IMR-90 (cell line): ENCODE data around the gene CBX8. TPM values are rescaled to one million over a fixed set of nuclear protein-coding genes. Genes with fewer than 3 reads are reported as not detected.

Experiments used
- ATAC-seq: fragments of 200-7000 bp; cut with Tn5 transposase; 2 replicates; pipeline ENCODE4 v1.9.1; 2020; ENCODE audit warnings: low read depth, mild to moderate bottlenecking, moderate library complexity
- BruUV-seq: library from RNA; stranded (reverse); fragments of 400-500 nt; replicated peaks from 2 replicates; lab custom pipeline; 2021; lab: Mats Ljungman, UMichigan
- CTCF ChIA-PET: fragments of 300-600 bp; formaldehyde crosslinking; extraction: SDS; loops from one replicate; lab custom pipeline; 2021; ENCODE audit warnings: antibody characterized with exemption; lab: Yijun Ruan, JAX
- POLR2A ChIA-PET: fragments of 300-600 bp; sonication (Branson Sonifier 250); formaldehyde crosslinking; loops from one replicate; lab custom pipeline; 2022; ENCODE audit warnings: antibody characterized with exemption; ENCODE audit not compliant: unreplicated experiment; lab: Charles Lee
- DNase-seq: peaks from one replicate; pipeline ENCODE4 v3.0.0; 2013
- H2AFZ ChIP-seq: replicated peaks from 2 replicates; pipeline ENCODE3; 2013; ENCODE audit warnings: low read length, mild to moderate bottlenecking; ENCODE audit not compliant: poor library complexity
- H2AK5ac ChIP-seq: 2 replicates; pipeline ENCODE4 v1.6.1; 2013; ENCODE audit warnings: low read depth, low read length, inconsistent platforms
- H2AK9ac ChIP-seq: replicated peaks from 2 replicates; pipeline ENCODE3; 2013; ENCODE audit warnings: mild to moderate bottlenecking, low read depth, low read length, moderate library complexity; ENCODE audit not compliant: poor library complexity
- H2BK120ac ChIP-seq: 2 replicates; pipeline ENCODE4 v1.6.1; 2013; ENCODE audit warnings: low read depth, low read length, inconsistent platforms
- H2BK15ac ChIP-seq: 3 replicates; pipeline ENCODE4 v1.6.1; 2013; ENCODE audit warnings: low read depth, low read length, inconsistent platforms
- H2BK20ac ChIP-seq: 2 replicates; pipeline ENCODE4 v1.6.1; 2013; ENCODE audit warnings: low read depth, mild to moderate bottlenecking, inconsistent platforms, low read length, moderate library complexity
- H2BK5ac ChIP-seq: 2 replicates; pipeline ENCODE4 v1.6.1; 2013; ENCODE audit warnings: mild to moderate bottlenecking, low read depth, low read length, inconsistent platforms; ENCODE audit not compliant: poor library complexity, severe bottlenecking
- H3K14ac ChIP-seq: replicated peaks from 2 replicates; pipeline ENCODE4 v1.6.1; 2013; ENCODE audit warnings: low read depth, low read length, inconsistent platforms
- H3K18ac ChIP-seq: 2 replicates; pipeline ENCODE4 v1.6.1; 2013; ENCODE audit warnings: low read depth, low read length, control low read depth
- H3K23ac ChIP-seq: 2 replicates; pipeline ENCODE4 v1.6.1; 2013; ENCODE audit warnings: low read depth, low read length, inconsistent platforms
- H3K27ac ChIP-seq: 2 replicates; pipeline ENCODE4 v1.5.1; 2013; ENCODE audit warnings: mild to moderate bottlenecking, control low read depth, low read length; ENCODE audit not compliant: insufficient read depth
- H3K27me3 ChIP-seq: 2 replicates; pipeline ENCODE4 v1.6.1; 2013; ENCODE audit warnings: low read length; ENCODE audit not compliant: control insufficient read depth, insufficient read depth
- H3K36me3 ChIP-seq: 2 replicates; pipeline ENCODE4 v1.6.1; 2013; ENCODE audit warnings: low read length, mixed read lengths; ENCODE audit not compliant: control insufficient read depth, insufficient read depth
- H3K4ac ChIP-seq: 2 replicates; pipeline ENCODE4 v1.6.1; 2013; ENCODE audit warnings: low read depth, low read length, inconsistent platforms
- H3K4me1 ChIP-seq: 2 replicates; pipeline ENCODE4 v1.6.1; 2013; ENCODE audit warnings: low read length, mixed read lengths; ENCODE audit not compliant: control insufficient read depth, insufficient read depth
- H3K4me2 ChIP-seq: 2 replicates; pipeline ENCODE4 v1.6.1; 2013; ENCODE audit warnings: low read depth, mild to moderate bottlenecking, control low read depth, low read length, moderate library complexity
- H3K4me3 ChIP-seq: 2 replicates; pipeline ENCODE4 v1.5.1; 2013; ENCODE audit warnings: low read depth, mild to moderate bottlenecking, control low read depth, low read length, moderate library complexity; ENCODE audit not compliant: insufficient read depth
- H3K56ac ChIP-seq: 2 replicates; pipeline ENCODE4 v1.6.1; 2013; ENCODE audit warnings: low read length, inconsistent platforms; ENCODE audit not compliant: insufficient read depth; ENCODE audit errors: extremely low read depth
- H3K79me1 ChIP-seq, 2 experiments: 2 replicates each; pipeline ENCODE4 v1.6.1; 2013; ENCODE audit warnings: low read length in 2 of 2, inconsistent platforms in 1 of 2, low read depth in 1 of 2
- H3K9ac ChIP-seq: 2 replicates; pipeline ENCODE4 v1.6.1; 2013; ENCODE audit warnings: low read depth, low read length, control low read depth
- H3K9me1 ChIP-seq: 2 replicates; pipeline ENCODE4 v1.6.1; 2013; ENCODE audit warnings: low read length, inconsistent platforms; ENCODE audit not compliant: insufficient read depth
- H3K9me3 ChIP-seq: 2 replicates; pipeline ENCODE4 v1.6.1; 2013; ENCODE audit warnings: low read length; ENCODE audit not compliant: control insufficient read depth, insufficient read depth
- H4K20me1 ChIP-seq: 2 replicates; pipeline ENCODE4 v1.6.1; 2013; ENCODE audit warnings: low read length, inconsistent platforms; ENCODE audit not compliant: insufficient read depth
- H4K5ac ChIP-seq: 2 replicates; pipeline ENCODE4 v1.6.1; 2013; ENCODE audit warnings: mild to moderate bottlenecking, low read depth, low read length, control low read depth
- H4K8ac ChIP-seq, 2 experiments: 2 replicates each; pipeline ENCODE4 v1.6.1; 2013; ENCODE audit warnings: low read depth in 2 of 2, low read length in 2 of 2, control low read depth in 1 of 2, inconsistent platforms in 1 of 2
- H4K91ac ChIP-seq: 2 replicates; pipeline ENCODE4 v1.6.1; 2013; ENCODE audit warnings: low read depth, low read length, inconsistent platforms; ENCODE audit not compliant: insufficient read depth
- BHLHE40 ChIP-seq: fragments of 150-350 bp; IDR thresholded peaks from 2 replicates; pipeline ENCODE4 v1.6.1; 2016; ENCODE audit warnings: mild to moderate bottlenecking, low read depth, low read length
- CEBPB ChIP-seq: IDR thresholded peaks from 2 replicates; pipeline ENCODE4 v1.6.1; 2012; ENCODE audit warnings: low read depth, low read length, improper control_type of control experiment
- CHD1 ChIP-seq: IDR thresholded peaks from 2 replicates; pipeline ENCODE4 v1.6.1; 2012; ENCODE audit warnings: low read depth, low read length, improper control_type of control experiment
- FOS ChIP-seq: fragments of 150-350 bp; IDR thresholded peaks from 2 replicates; pipeline ENCODE4 v1.6.1; 2016; ENCODE audit warnings: low read depth, low read length
- MAFK ChIP-seq: IDR thresholded peaks from 2 replicates; pipeline ENCODE4 v1.6.1; 2012; ENCODE audit warnings: low read depth, low read length, improper control_type of control experiment
- MAZ ChIP-seq: IDR thresholded peaks from 2 replicates; pipeline ENCODE4 v1.6.1; 2012; ENCODE audit warnings: low read depth, mild to moderate bottlenecking, low read length, improper control_type of control experiment, moderate library complexity, borderline replicate concordance
- MXI1 ChIP-seq: IDR thresholded peaks from 2 replicates; pipeline ENCODE4 v1.6.1; 2012; ENCODE audit warnings: low read depth, mild to moderate bottlenecking, low read length, moderate library complexity, borderline replicate concordance
- NFE2L2 ChIP-seq: fragments of 150-350 bp; IDR thresholded peaks from 2 replicates; pipeline ENCODE4 v1.6.1; 2016; ENCODE audit warnings: low read depth, mild to moderate bottlenecking, low read length
- POLR2A ChIP-seq: IDR thresholded peaks from 2 replicates; pipeline ENCODE4 v1.6.1; 2012; ENCODE audit warnings: mild to moderate bottlenecking, low read depth, low read length
- RAD21 ChIP-seq: IDR thresholded peaks from 2 replicates; pipeline ENCODE4 v1.6.1; 2012; ENCODE audit warnings: low read length, improper control_type of control experiment
- RCOR1 ChIP-seq: IDR thresholded peaks from 2 replicates; pipeline ENCODE4 v1.6.1; 2012; ENCODE audit warnings: mild to moderate bottlenecking, low read length, improper control_type of control experiment; ENCODE audit not compliant: insufficient replicate concordance
- RFX5 ChIP-seq: IDR thresholded peaks from 2 replicates; pipeline ENCODE4 v1.8.0; 2012; ENCODE audit warnings: low read depth, mild to moderate bottlenecking, low read length, moderate library complexity
- SMC3 ChIP-seq: fragments of 150-350 bp; IDR thresholded peaks from 2 replicates; pipeline ENCODE4 v1.6.1; 2016; ENCODE audit warnings: low read depth, mild to moderate bottlenecking, antibody characterized with exemption, low read length, moderate library complexity
- WGBS, 2 experiments: methylation state at CpG; one replicate each; pipeline versions ENCODE4 v1.1.5 to v1.1.7; 2013; ENCODE audit warnings: missing lambda C conversion rate in 2 of 2; ENCODE audit not compliant: insufficient read length in 1 of 2; ENCODE audit errors: extremely low coverage in 2 of 2; 5-methylcytosine and 5-hydroxymethylcytosine counted together
- dilution Hi-C: fragments of 300-500 bp; cut with HindIII; formaldehyde crosslinking; loops from one replicate; pipeline ENCODE4 v1.14.3; 2018; ENCODE audit warnings: low sequenced_read_pairs; ENCODE audit not compliant: unreplicated experiment
- in situ Hi-C: fragments of 300-500 bp; cut with MboI; formaldehyde crosslinking; loops from 3 replicates; pipeline ENCODE4 v1.14.3; 2019; ENCODE audit warnings: low sequenced_read_pairs, inconsistent platforms, mixed read lengths
- intact Hi-C: fragments of 100-400 bp; cut with micrococcal nuclease; formaldehyde crosslinking; loops from 2 replicates; pipeline ENCODE4 v1.10.0; 2022
- polyA plus RNA-seq, 3 experiments: library from polyadenylated mRNA; depleted of rRNA; stranded (reverse); fragments of >200 nt; gene quantifications; 2 replicates each; pipeline ENCODE4 v1.2.3, GENCODE V29; 2012; ENCODE audit warnings: low replicate concordance in 1 of 3
- total RNA-seq: library from RNA; depleted of rRNA; stranded (reverse); fragments of >200 nt; gene quantifications from 2 replicates; pipeline ENCODE4 v1.2.3, GENCODE V29; 2012
- TF ChIP-seq, protein P1 (sequence below): conservative IDR thresholded peaks from 2 replicates; pipeline ENCODE4 v1.5.1; 2012; ENCODE audit warnings: mild to moderate bottlenecking, low read depth, low read length, improper control_type of control experiment
- TF ChIP-seq, protein P2 (sequence below): fragments of 150-350 bp; IDR thresholded peaks from 2 replicates; pipeline ENCODE4 v1.6.1; 2016; ENCODE audit warnings: low read depth, mild to moderate bottlenecking, low read length, moderate library complexity, borderline replicate concordance

CBX8 gene
- total and polyA plus RNA-seq, 2 of the 4 experiments (the other 2 are of a cell fraction), result 3.2 to 5.4 TPM

DNA sequence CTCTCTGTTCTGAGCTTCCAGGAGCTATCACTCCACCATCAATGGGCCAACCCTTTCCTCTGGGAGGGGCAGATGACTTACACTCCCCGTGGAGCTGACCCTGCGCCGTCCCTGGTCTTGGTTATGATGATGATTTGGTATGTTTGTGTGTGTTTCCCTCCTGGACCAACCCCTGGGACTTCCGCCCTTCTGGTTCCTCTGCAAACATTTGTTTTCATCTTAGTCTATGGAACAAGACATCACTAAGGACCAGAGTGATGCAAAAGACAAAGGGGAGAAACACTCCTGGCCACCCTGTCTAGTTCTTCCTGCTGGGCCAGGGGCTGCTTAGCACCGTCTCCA, 28.7 kb upstream of the CBX8 start:
- ATAC-seq, result no peak
- Histone ChIP-seq H3K18ac (no peak overlapping the region), H4K91ac (no peak overlapping the region), H2BK15ac (no peak overlapping the region; the same call in 2 of the 3 replicates), H2BK5ac (no peak overlapping the region), H2AFZ (no peak overlapping the region), H3K9ac (no peak overlapping the region), H3K27ac (no peak overlapping the region), H2BK20ac (no peak overlapping the region), H3K79me1 (no peaks in the 10 kb centered on the region), H4K5ac (no peak overlapping the region), H2BK120ac (no peak overlapping the region), H3K27me3 (peaks cover 9% of the 10 kb centered on the region; the same call in 1 of the 2 replicates), H3K4me3 (no peak overlapping the region), H3K36me3 (no peaks in the 10 kb centered on the region), H3K4ac (peak overlapping the region; percentile 67; the same call in 1 of the 2 replicates), H4K8ac (peak overlapping the region in 1 of 2 experiments; percentile 83; a peak in 2 of 4 replicates), H2AK9ac (no peak overlapping the region), H3K56ac (no peak overlapping the region), H3K4me1 (peaks cover 5% of the 10 kb centered on the region; the same call in 1 of the 2 replicates), H3K9me3 (no peaks in the 10 kb centered on the region), H3K9me1 (peaks cover 16% of the 10 kb centered on the region), H3K4me2 (no peak overlapping the region), H2AK5ac (no peak overlapping the region), H4K20me1 (no peaks in the 10 kb centered on the region), H3K14ac (no peak overlapping the region), H3K23ac (no peak overlapping the region)
- ChIA-PET POLR2A (no interaction called here), CTCF (interaction anchor here (1.0 kb wide), 1 partner anchor 10 kb away, joined by 3 read pairs; no protein-coding TSS in a partner anchor)
- TF ChIP-seq MAFK (no peak), MXI1 (no peak), RCOR1 (no peak), SMC3 (no peak), MAZ (no peak), RAD21 (no peak), FOS (no peak), CEBPB (no peak), NFE2L2 (no peak), POLR2A (no peak), RFX5 (no peak), BHLHE40 (no peak), CHD1 (no peak)
- TF ChIP-seq, protein P1, sequence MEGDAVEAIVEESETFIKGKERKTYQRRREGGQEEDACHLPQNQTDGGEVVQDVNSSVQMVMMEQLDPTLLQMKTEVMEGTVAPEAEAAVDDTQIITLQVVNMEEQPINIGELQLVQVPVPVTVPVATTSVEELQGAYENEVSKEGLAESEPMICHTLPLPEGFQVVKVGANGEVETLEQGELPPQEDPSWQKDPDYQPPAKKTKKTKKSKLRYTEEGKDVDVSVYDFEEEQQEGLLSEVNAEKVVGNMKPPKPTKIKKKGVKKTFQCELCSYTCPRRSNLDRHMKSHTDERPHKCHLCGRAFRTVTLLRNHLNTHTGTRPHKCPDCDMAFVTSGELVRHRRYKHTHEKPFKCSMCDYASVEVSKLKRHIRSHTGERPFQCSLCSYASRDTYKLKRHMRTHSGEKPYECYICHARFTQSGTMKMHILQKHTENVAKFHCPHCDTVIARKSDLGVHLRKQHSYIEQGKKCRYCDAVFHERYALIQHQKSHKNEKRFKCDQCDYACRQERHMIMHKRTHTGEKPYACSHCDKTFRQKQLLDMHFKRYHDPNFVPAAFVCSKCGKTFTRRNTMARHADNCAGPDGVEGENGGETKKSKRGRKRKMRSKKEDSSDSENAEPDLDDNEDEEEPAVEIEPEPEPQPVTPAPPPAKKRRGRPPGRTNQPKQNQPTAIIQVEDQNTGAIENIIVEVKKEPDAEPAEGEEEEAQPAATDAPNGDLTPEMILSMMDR, result no peak
- TF ChIP-seq, protein P2, sequence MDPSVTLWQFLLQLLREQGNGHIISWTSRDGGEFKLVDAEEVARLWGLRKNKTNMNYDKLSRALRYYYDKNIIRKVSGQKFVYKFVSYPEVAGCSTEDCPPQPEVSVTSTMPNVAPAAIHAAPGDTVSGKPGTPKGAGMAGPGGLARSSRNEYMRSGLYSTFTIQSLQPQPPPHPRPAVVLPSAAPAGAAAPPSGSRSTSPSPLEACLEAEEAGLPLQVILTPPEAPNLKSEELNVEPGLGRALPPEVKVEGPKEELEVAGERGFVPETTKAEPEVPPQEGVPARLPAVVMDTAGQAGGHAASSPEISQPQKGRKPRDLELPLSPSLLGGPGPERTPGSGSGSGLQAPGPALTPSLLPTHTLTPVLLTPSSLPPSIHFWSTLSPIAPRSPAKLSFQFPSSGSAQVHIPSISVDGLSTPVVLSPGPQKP, result no peak
- in situ Hi-C loops (no loop called here), dilution Hi-C loops (no loop called here), intact Hi-C loops (no loop called here)
- DNase-seq, result no peak
- WGBS, 2 experiments, result no CpG with 5 or more reads among the region's 5 CpGs
- BruUV-seq, result no TSS peak
